ENCODE data around the gene NXPE3.
"Not testable (repeated sequence)": the region's sequence is repeated elsewhere in the genome, so short reads cannot be mapped to it uniquely, and the experiment has no call there.

The NXPE3 gene

DNA sequence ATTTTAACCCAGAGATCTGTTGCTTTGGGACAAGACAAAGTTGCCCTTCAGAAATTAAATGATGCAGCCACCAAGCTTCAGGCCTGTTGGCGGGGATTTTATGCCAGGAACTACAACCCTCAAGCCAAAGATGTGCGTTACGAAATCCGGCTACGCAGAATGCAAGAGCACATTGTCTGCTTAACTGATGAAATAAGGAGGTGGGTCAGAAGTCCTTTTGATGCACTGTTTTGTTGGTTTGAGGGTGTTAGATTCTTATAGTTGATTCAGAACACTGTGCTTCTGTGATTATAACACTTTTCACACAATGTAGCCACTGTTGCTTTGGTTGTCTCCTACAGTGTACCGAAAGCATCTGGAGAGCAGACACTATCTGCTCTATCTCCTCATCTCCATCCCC lies 20.8 kb upstream of the NXPE3 start:
- Histone ChIP-seq H3K27ac (replicated peaks) (no peak overlapping the region), H3K4me3 (replicated peaks; ENCODE audit: insufficient read depth, low read length) (no peak overlapping the region), H3K27me3 (ENCODE audit: insufficient read depth, poor library complexity, severe bottlenecking) (no peaks in the 10 kb centered on the region)
- peak in 1 of 2 experiments; percentile 41 for DNase-seq (ENCODE audit: low read depth in 1 of 2, low spot score in 1 of 2)
- TF ChIP-seq, protein P1, sequence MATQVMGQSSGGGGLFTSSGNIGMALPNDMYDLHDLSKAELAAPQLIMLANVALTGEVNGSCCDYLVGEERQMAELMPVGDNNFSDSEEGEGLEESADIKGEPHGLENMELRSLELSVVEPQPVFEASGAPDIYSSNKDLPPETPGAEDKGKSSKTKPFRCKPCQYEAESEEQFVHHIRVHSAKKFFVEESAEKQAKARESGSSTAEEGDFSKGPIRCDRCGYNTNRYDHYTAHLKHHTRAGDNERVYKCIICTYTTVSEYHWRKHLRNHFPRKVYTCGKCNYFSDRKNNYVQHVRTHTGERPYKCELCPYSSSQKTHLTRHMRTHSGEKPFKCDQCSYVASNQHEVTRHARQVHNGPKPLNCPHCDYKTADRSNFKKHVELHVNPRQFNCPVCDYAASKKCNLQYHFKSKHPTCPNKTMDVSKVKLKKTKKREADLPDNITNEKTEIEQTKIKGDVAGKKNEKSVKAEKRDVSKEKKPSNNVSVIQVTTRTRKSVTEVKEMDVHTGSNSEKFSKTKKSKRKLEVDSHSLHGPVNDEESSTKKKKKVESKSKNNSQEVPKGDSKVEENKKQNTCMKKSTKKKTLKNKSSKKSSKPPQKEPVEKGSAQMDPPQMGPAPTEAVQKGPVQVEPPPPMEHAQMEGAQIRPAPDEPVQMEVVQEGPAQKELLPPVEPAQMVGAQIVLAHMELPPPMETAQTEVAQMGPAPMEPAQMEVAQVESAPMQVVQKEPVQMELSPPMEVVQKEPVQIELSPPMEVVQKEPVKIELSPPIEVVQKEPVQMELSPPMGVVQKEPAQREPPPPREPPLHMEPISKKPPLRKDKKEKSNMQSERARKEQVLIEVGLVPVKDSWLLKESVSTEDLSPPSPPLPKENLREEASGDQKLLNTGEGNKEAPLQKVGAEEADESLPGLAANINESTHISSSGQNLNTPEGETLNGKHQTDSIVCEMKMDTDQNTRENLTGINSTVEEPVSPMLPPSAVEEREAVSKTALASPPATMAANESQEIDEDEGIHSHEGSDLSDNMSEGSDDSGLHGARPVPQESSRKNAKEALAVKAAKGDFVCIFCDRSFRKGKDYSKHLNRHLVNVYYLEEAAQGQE (IDR thresholded peaks at IDR 0.05; ENCODE audit: insufficient replicate concordance, low read depth): no peak
- TF ChIP-seq GABPA (IDR thresholded peaks at IDR 0.05; ENCODE audit: low read depth) (no peak), SPI1 (IDR thresholded peaks at IDR 0.05; ENCODE audit: borderline replicate concordance, low read depth) (no peak), POLR2AphosphoS5 (IDR thresholded peaks at IDR 0.05; ENCODE audit: low read depth) (no peak)
- TF ChIP-seq, protein P2, sequence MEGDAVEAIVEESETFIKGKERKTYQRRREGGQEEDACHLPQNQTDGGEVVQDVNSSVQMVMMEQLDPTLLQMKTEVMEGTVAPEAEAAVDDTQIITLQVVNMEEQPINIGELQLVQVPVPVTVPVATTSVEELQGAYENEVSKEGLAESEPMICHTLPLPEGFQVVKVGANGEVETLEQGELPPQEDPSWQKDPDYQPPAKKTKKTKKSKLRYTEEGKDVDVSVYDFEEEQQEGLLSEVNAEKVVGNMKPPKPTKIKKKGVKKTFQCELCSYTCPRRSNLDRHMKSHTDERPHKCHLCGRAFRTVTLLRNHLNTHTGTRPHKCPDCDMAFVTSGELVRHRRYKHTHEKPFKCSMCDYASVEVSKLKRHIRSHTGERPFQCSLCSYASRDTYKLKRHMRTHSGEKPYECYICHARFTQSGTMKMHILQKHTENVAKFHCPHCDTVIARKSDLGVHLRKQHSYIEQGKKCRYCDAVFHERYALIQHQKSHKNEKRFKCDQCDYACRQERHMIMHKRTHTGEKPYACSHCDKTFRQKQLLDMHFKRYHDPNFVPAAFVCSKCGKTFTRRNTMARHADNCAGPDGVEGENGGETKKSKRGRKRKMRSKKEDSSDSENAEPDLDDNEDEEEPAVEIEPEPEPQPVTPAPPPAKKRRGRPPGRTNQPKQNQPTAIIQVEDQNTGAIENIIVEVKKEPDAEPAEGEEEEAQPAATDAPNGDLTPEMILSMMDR (IDR thresholded peaks at IDR 0.05; ENCODE audit: insufficient read depth, low read length): no peak

DNA sequence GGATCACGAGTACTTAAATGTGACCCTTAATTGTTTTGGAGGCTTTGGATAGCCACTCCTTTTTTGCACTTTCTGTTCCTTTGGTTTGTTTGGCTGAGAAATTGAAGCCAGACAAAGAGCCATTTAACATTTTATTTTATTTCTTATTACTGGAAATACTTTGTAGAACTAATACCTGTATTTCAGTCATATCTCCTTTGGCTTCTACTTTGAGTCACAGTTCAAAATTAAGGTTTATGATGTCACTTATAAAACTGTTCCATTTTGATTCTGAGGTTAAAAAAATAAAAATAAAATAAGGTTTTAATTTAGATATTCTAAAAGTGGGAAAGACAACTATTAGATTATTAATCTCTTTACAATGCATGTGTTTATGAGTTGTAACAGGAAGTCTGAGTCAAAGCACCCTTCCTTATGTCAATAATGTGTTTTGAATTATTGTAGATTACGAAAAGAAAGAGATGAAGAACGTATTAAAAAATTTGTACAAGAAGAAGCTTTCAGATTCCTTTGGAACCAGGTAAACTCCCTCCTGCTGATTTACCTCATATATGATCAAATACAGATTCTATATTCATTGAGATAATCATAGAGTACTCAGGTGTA lies 16.9 kb upstream of the NXPE3 start:
- TF ChIP-seq, protein P1 (IDR thresholded peaks at IDR 0.05; ENCODE audit: insufficient replicate concordance, low read depth): no peak
- TF ChIP-seq, protein P2 (IDR thresholded peaks at IDR 0.05; ENCODE audit: insufficient read depth, low read length): no peak
- TF ChIP-seq SPI1 (IDR thresholded peaks at IDR 0.05; ENCODE audit: borderline replicate concordance, low read depth) (no peak), POLR2AphosphoS5 (IDR thresholded peaks at IDR 0.05; ENCODE audit: low read depth) (no peak), GABPA (IDR thresholded peaks at IDR 0.05; ENCODE audit: low read depth) (no peak)
- DNase-seq (ENCODE audit: low read depth in 1 of 2, low spot score in 1 of 2): no peak
- Histone ChIP-seq H3K27me3 (ENCODE audit: insufficient read depth, poor library complexity, severe bottlenecking) (no peaks in the 10 kb centered on the region), H3K4me3 (replicated peaks; ENCODE audit: insufficient read depth, low read length) (no peak overlapping the region), H3K27ac (replicated peaks) (no peak overlapping the region)

DNA sequence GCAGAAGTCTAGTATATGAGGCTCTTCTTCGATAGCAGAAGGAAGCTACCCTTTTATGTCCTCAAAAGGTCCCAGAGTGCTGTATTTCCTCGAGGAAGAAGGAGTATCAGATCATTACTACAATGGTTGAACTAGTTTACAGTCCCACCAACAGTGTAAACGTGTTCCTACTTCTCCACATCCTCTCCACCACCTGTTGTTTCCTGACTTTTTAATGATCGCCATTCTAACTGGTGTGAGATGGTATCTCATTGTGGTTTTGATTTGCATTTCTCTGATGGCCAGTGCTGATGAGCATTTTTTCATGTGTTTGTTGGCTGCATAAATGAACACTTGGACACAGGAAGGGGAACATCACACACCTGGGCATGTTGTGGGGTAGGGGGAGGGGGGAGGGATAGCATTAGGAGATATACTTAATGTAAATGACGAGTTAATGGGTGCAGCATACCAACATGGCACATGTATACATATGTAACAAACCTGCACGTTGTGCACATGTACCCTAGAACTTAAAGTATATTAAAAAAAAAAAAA lies 1.2 kb upstream of the NXPE3 start:
- H3K27me3 ChIP-seq (ENCODE audit: insufficient read depth, poor library complexity, severe bottlenecking); H3K4me3 ChIP-seq (replicated peaks; ENCODE audit: insufficient read depth, low read length); DNase-seq (ENCODE audit: low read depth in 1 of 2, low spot score in 1 of 2); H3K27ac ChIP-seq (replicated peaks): not testable (repeated sequence)

DNA sequence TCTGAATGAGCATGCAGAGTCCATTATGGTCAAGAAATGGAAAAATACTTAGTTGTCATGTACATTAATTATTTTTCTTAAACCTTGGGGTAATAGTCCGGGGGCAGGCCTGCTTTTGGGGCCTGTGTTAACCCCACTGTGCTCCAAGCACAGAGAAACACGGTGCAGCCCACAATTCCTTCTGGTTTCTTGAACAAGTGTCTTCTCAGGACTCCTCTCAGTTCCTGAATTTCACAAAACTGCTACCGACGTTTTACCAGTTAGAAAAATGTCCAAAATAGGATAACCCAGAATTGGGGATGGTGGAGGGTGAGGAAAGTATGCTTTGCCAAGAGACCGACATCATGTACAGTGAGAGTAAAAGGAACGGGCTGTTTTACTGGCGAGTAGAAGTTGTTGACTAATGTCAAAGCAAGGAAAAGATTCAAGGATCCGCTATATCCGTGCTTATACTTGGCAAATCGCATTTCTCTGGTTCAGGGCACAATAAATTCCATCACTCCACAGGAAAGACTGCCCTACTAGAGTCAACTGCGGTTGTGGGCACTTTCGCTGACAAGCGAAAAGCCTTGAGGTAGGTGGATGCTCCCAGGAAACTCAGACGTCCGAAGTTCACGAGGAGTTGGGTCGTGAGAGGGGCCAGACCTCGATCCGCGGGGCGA lies 495 bp upstream of the NXPE3 start:
- H3K27ac ChIP-seq (replicated peaks): peak overlapping the region; percentile 61
- no peak for DNase-seq (ENCODE audit: low read depth in 1 of 2, low spot score in 1 of 2)
- H3K4me3 ChIP-seq (replicated peaks; ENCODE audit: insufficient read depth, low read length): peak overlapping the region; percentile 100
- TF ChIP-seq SPI1 (IDR thresholded peaks at IDR 0.05; ENCODE audit: borderline replicate concordance, low read depth): no peak
- TF ChIP-seq, protein P2 (IDR thresholded peaks at IDR 0.05; ENCODE audit: insufficient read depth, low read length): no peak
- TF ChIP-seq, protein P1 (IDR thresholded peaks at IDR 0.05; ENCODE audit: insufficient replicate concordance, low read depth): no peak
- no peak for TF ChIP-seq GABPA (IDR thresholded peaks at IDR 0.05; ENCODE audit: low read depth)
- no peak for TF ChIP-seq POLR2AphosphoS5 (IDR thresholded peaks at IDR 0.05; ENCODE audit: low read depth)
- H3K27me3 ChIP-seq (ENCODE audit: insufficient read depth, poor library complexity, severe bottlenecking): no peaks in the 10 kb centered on the region

Measured in HL-60 (cell line).